ENCODE results near the gene RBM47. TPM values are rescaled to one million over a fixed set of nuclear protein-coding genes. Genes with fewer than 3 reads are reported as not detected.

The RBM47 gene
- total RNA-seq, 1 experiment from 2014 or later: 0.13 TPM

- DNase-seq (ENCODE audit: low read depth in 1 of 2, low spot score in 2 of 2): no peak
- Histone ChIP-seq H3K27ac (no peak overlapping the region), H3K4me3 (no peak overlapping the region), H3K9me3 (replicated peaks) (no peaks in the 10 kb centered on the region), H3K27me3 (replicated peaks) (no peaks in the 10 kb centered on the region), H3K4me1 (replicated peaks) (no peaks in the 10 kb centered on the region), H3K36me3 (no peaks in the 10 kb centered on the region)
Observed at GRCh38 chr4:40482985-40483647, 146.5 kb downstream of the RBM47 start.

- no peaks in the 10 kb centered on the region for H3K36me3 ChIP-seq
- no peak for DNase-seq (ENCODE audit: low read depth in 1 of 2, low spot score in 2 of 2)
- no peak overlapping the region for H3K27ac ChIP-seq
- no peaks in the 10 kb centered on the region for H3K4me1 ChIP-seq (replicated peaks)
- no peak overlapping the region for H3K4me3 ChIP-seq
- H3K27me3 ChIP-seq (replicated peaks): no peaks in the 10 kb centered on the region
- no peaks in the 10 kb centered on the region for H3K9me3 ChIP-seq (replicated peaks)
Observed at GRCh38 chr4:40481977-40482376, 147.7 kb downstream of the RBM47 start.

GRCh38 chr4:40480291-40480690, 149.4 kb downstream of the RBM47 start:
- Histone ChIP-seq H3K4me3 (no peak overlapping the region), H3K36me3 (no peaks in the 10 kb centered on the region), H3K27me3 (replicated peaks) (no peaks in the 10 kb centered on the region), H3K4me1 (replicated peaks) (no peaks in the 10 kb centered on the region), H3K9me3 (replicated peaks) (no peaks in the 10 kb centered on the region), H3K27ac (no peak overlapping the region)
- no peak for DNase-seq (ENCODE audit: low read depth in 1 of 2, low spot score in 2 of 2)

- H3K36me3 ChIP-seq: no peaks in the 10 kb centered on the region
- H3K27ac ChIP-seq: no peak overlapping the region
- no peaks in the 10 kb centered on the region for H3K27me3 ChIP-seq (replicated peaks)
- H3K9me3 ChIP-seq (replicated peaks): no peaks in the 10 kb centered on the region
- no peaks in the 10 kb centered on the region for H3K4me1 ChIP-seq (replicated peaks)
- no peak overlapping the region for H3K4me3 ChIP-seq
- DNase-seq (ENCODE audit: low read depth in 1 of 2, low spot score in 2 of 2): no peak
Observed at GRCh38 chr4:40479378-40479777, 150.3 kb downstream of the RBM47 start.

- Histone ChIP-seq H3K27me3 (replicated peaks) (no peaks in the 10 kb centered on the region), H3K4me3 (no peak overlapping the region), H3K4me1 (replicated peaks) (no peaks in the 10 kb centered on the region), H3K9me3 (replicated peaks) (no peaks in the 10 kb centered on the region), H3K36me3 (no peaks in the 10 kb centered on the region), H3K27ac (no peak overlapping the region)
- no peak for DNase-seq (ENCODE audit: low read depth in 1 of 2, low spot score in 2 of 2)
Observed at GRCh38 chr4:40475609-40476008, 154.1 kb downstream of the RBM47 start.

- no peak for DNase-seq (ENCODE audit: low read depth in 1 of 2, low spot score in 2 of 2)
- Histone ChIP-seq H3K36me3 (no peaks in the 10 kb centered on the region), H3K4me3 (no peak overlapping the region)
Observed at GRCh38 chr4:40473578-40474388, 155.9 kb downstream of the RBM47 start.

GRCh38 chr4:40471923-40472322, 157.7 kb downstream of the RBM47 start:
- no peaks in the 10 kb centered on the region for H3K27me3 ChIP-seq (replicated peaks)
- no peaks in the 10 kb centered on the region for H3K4me1 ChIP-seq (replicated peaks)
- no peaks in the 10 kb centered on the region for H3K9me3 ChIP-seq (replicated peaks)
- no peak overlapping the region for H3K27ac ChIP-seq
- no peaks in the 10 kb centered on the region for H3K36me3 ChIP-seq
- H3K4me3 ChIP-seq: no peak overlapping the region
- DNase-seq (ENCODE audit: low read depth in 1 of 2, low spot score in 2 of 2): no peak

More at GRCh38 chr4:40473578-40474388, 155.9 kb downstream of the RBM47 start:
- Histone ChIP-seq H3K9me3 (replicated peaks) (no peaks in the 10 kb centered on the region), H3K27me3 (replicated peaks) (no peaks in the 10 kb centered on the region), H3K27ac (no peak overlapping the region), H3K4me1 (replicated peaks) (no peaks in the 10 kb centered on the region)

- Histone ChIP-seq H3K9me3 (replicated peaks) (no peaks in the 10 kb centered on the region), H3K4me3 (no peak overlapping the region), H3K27ac (no peak overlapping the region), H3K36me3 (no peaks in the 10 kb centered on the region), H3K27me3 (replicated peaks) (no peaks in the 10 kb centered on the region), H3K4me1 (replicated peaks) (no peaks in the 10 kb centered on the region)
- DNase-seq (ENCODE audit: low read depth in 1 of 2, low spot score in 2 of 2): no peak
Observed at GRCh38 chr4:40466789-40467188, 162.9 kb downstream of the RBM47 start.

GRCh38 chr4:40462326-40462725, 167.3 kb downstream of the RBM47 start:
- no peak overlapping the region for H3K4me3 ChIP-seq
- no peaks in the 10 kb centered on the region for H3K4me1 ChIP-seq (replicated peaks)
- H3K27ac ChIP-seq: no peak overlapping the region
- no peaks in the 10 kb centered on the region for H3K27me3 ChIP-seq (replicated peaks)
- no peaks in the 10 kb centered on the region for H3K36me3 ChIP-seq
- no peak for DNase-seq (ENCODE audit: low read depth in 1 of 2, low spot score in 2 of 2)
- no peaks in the 10 kb centered on the region for H3K9me3 ChIP-seq (replicated peaks)

- H3K36me3 ChIP-seq: no peaks in the 10 kb centered on the region
- H3K4me1 ChIP-seq (replicated peaks): no peaks in the 10 kb centered on the region
- no peak for DNase-seq (ENCODE audit: low read depth in 1 of 2, low spot score in 2 of 2)
- no peaks in the 10 kb centered on the region for H3K9me3 ChIP-seq (replicated peaks)
- H3K4me3 ChIP-seq: no peak overlapping the region
- H3K27ac ChIP-seq: no peak overlapping the region
- H3K27me3 ChIP-seq (replicated peaks): no peaks in the 10 kb centered on the region
Observed at GRCh38 chr4:40461879-40462278, 167.8 kb downstream of the RBM47 start.

GRCh38 chr4:40461062-40461461, 168.6 kb downstream of the RBM47 start:
- no peaks in the 10 kb centered on the region for H3K9me3 ChIP-seq (replicated peaks)
- H3K36me3 ChIP-seq: no peaks in the 10 kb centered on the region
- H3K4me3 ChIP-seq: no peak overlapping the region
- H3K27ac ChIP-seq: no peak overlapping the region
- H3K27me3 ChIP-seq (replicated peaks): no peaks in the 10 kb centered on the region
- no peaks in the 10 kb centered on the region for H3K4me1 ChIP-seq (replicated peaks)
- no peak for DNase-seq (ENCODE audit: low read depth in 1 of 2, low spot score in 2 of 2)

- Histone ChIP-seq H3K27ac (no peak overlapping the region), H3K27me3 (replicated peaks) (no peaks in the 10 kb centered on the region), H3K9me3 (replicated peaks) (no peaks in the 10 kb centered on the region), H3K36me3 (no peaks in the 10 kb centered on the region), H3K4me3 (no peak overlapping the region), H3K4me1 (replicated peaks) (no peaks in the 10 kb centered on the region)
- DNase-seq (ENCODE audit: low read depth in 1 of 2, low spot score in 2 of 2): no peak
Observed at GRCh38 chr4:40458683-40459082, 171.0 kb downstream of the RBM47 start.

- Histone ChIP-seq H3K27ac (no peak overlapping the region), H3K4me1 (replicated peaks) (no peaks in the 10 kb centered on the region), H3K9me3 (replicated peaks) (no peaks in the 10 kb centered on the region), H3K36me3 (no peaks in the 10 kb centered on the region), H3K27me3 (replicated peaks) (no peaks in the 10 kb centered on the region), H3K4me3 (no peak overlapping the region)
- DNase-seq (ENCODE audit: low read depth in 1 of 2, low spot score in 2 of 2): no peak
Observed at GRCh38 chr4:40458109-40458508, 171.6 kb downstream of the RBM47 start.

GRCh38 chr4:40455340-40455902, 174.2 kb downstream of the RBM47 start:
- H3K27me3 ChIP-seq (replicated peaks): no peaks in the 10 kb centered on the region
- no peaks in the 10 kb centered on the region for H3K36me3 ChIP-seq
- no peak overlapping the region for H3K4me3 ChIP-seq
- H3K4me1 ChIP-seq (replicated peaks): no peaks in the 10 kb centered on the region
- DNase-seq (ENCODE audit: low read depth in 1 of 2, low spot score in 2 of 2): no peak
- no peak overlapping the region for H3K27ac ChIP-seq
- no peaks in the 10 kb centered on the region for H3K9me3 ChIP-seq (replicated peaks)

Data from SJSA1 (cell line).